Gastrocnemius medialis (tissue), 4 donors: ENCODE results near the gene RAMP2. TPM values are rescaled to one million over a fixed set of nuclear protein-coding genes. Genes with fewer than 3 reads are reported as not detected.
A peak's percentile ranks its signal among the peaks of the same experiment; 100 is the strongest.

Source experiments
- ATAC-seq, 2 donors: fragments of 150-250 bp; one replicate each; pipeline ENCODE4 v1.9.1; 2016
- DNase-seq, 2 donors: peaks; one replicate each; pipeline ENCODE4 v3.0.0-alpha.2; 2019
- H3K27ac ChIP-seq, 4 donors: fragments of 200-600 bp; sonication (generic); 1 replicate in 1 of 4; 2 replicates in 3 of 4; pipeline ENCODE4 v1.5.1; 2016 to 2018; ENCODE audit warnings: mild to moderate bottlenecking in 2 of 4, moderate library complexity in 1 of 4
- H3K27me3 ChIP-seq, 3 donors: fragments of 200-600 bp; sonication (generic) in 2 of 3; 1 replicate in 1 of 3; 2 replicates in 2 of 3; pipeline versions ENCODE4 v1.5.1 to v1.6.0; 2016 to 2019; ENCODE audit warnings: mild to moderate bottlenecking in 1 of 3, moderate library complexity in 1 of 3
- H3K36me3 ChIP-seq, 2 donors: fragments of 200-600 bp; sonication (generic) in 1 of 2; one replicate each; pipeline ENCODE4 v1.5.1; 2017 to 2018
- H3K4me1 ChIP-seq, 2 donors: fragments of 200-600 bp; sonication (generic) in 1 of 2; one replicate each; pipeline ENCODE4 v1.5.1; 2016 to 2017; ENCODE audit warnings: mild to moderate bottlenecking in 2 of 2
- H3K4me3 ChIP-seq, 4 donors: fragments of 200-600 bp; sonication (generic) in 3 of 4; 1 replicate in 1 of 4; 2 replicates in 3 of 4; pipeline ENCODE4 v1.5.1; 2016 to 2019; ENCODE audit warnings: mild to moderate bottlenecking in 2 of 4
- H3K9me3 ChIP-seq, 3 donors: fragments of 200-600 bp; sonication (generic) in 2 of 3; 1 replicate in 1 of 3; 2 replicates in 2 of 3; pipeline ENCODE4 v1.5.1; 2016 to 2019
- POLR2A ChIP-seq, 2 donors: fragments of 450-650 bp; IDR thresholded peaks; one replicate each; pipeline ENCODE4 v1.6.1; 2017; ENCODE audit warnings: antibody characterized with exemption in 2 of 2, mild to moderate bottlenecking in 2 of 2, moderate library complexity in 2 of 2
- in situ Hi-C, 4 donors: fragments of 200-750 bp; cut with MboI; loops; one replicate each; pipeline versions ENCODE4 v1.15.0 to v1.8.0; 2017; ENCODE audit warnings: low sequenced_read_pairs in 4 of 4
- intact Hi-C: fragments of 100-400 bp; cut with DNase I; formaldehyde crosslinking; loops from one replicate; pipeline ENCODE4 v1.15.1; 2023; ENCODE audit warnings: low total_unique reads
- total RNA-seq, 4 donors: library from RNA; depleted of rRNA; stranded (reverse); fragments of >200 nt; gene quantifications; one replicate each; pipeline versions ENCODE4 v1.1.0 to v1.2.3, GENCODE V29; 2016
- TF ChIP-seq, protein P1 (sequence below), 5 experiments: fragments of 450-650 bp in 3 of 5; fragments of 200-600 bp in 2 of 5; sonication (generic) in 2 of 5; IDR thresholded peaks in 4 of 5; conservative IDR thresholded peaks in 1 of 5; 1 replicate in 4 of 5; 2 replicates in 1 of 5; pipeline ENCODE4 v1.5.1; 2016 to 2019; ENCODE audit warnings: antibody characterized with exemption in 5 of 5, mild to moderate bottlenecking in 3 of 5, moderate library complexity in 3 of 5

RAMP2 gene
- total RNA-seq, 4 donors from 2014 or later, result 17.5 to 31.2 (median 20.7) TPM

DNA sequence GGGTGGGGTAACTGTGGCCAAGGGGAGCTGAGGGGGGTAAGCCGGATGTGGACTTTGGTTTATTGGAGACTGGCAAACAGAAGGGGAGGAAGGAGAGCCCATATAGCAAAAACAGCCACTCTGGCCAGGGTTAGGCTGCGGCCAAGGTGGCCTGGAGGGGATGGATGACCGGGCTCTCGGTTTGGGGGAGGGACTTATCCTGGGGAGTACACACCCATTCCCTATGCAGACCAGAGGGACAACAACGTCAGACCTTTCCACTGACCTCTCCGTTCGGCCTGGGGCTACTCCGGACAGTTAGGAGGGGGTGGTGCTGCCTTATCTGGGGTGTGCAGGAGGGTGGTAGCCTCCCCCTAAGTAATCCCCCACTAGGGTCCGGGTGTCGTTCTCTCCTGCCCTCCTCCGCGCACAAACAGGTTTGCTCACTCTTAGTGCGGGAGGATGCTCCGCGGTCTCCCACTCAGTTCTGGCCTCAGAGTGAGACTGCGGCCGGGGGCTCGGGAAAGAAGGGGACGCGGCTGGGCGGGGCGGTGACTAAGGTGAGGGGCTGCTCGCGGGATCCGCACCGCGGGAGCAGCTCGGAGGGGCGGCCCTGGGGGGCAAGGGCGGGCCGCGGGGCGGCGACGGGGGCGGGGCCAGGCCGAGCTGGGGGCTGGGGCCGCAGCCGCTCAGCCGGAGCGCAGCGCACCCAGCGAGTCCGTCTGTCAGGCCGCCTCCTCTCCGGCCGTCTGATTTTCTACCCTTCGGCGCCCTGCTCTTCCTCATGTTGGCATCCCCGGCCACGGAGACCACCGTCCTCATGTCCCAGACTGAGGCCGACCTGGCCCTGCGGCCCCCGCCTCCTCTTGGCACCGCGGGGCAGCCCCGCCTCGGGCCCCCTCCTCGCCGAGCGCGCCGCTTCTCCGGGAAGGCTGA, 19.2 kb downstream of the RAMP2 start, which contains the start of gene WNK4:
WNK4 (plus strand) TSS at position 675 of the 915 bp plus-strand sequence; CDS start at position 764, 89 bp downstream.
- ATAC-seq (no peak), DNase-seq (no peak)
- Histone ChIP-seq H3K27me3 (peaks cover 43 to 48% (median 46%) of the 10 kb centered on the region in 3 donors), H3K9me3 (no peaks in the 10 kb centered on the region), H3K4me3 (peak within 1 kb of the TSS in 3 of 4 donors; percentile 17 to 33 (median 26)), H3K36me3 (peaks cover 2 to 44% of the 10 kb centered on the region in 2 donors), H3K27ac (no peak within 1 kb of the TSS), H3K4me1 (peaks cover 0 to 5% of the 10 kb centered on the region in 2 donors)
- intact Hi-C loops (no loop called here), in situ Hi-C loops (no loop called here)
- TF ChIP-seq, protein P1, sequence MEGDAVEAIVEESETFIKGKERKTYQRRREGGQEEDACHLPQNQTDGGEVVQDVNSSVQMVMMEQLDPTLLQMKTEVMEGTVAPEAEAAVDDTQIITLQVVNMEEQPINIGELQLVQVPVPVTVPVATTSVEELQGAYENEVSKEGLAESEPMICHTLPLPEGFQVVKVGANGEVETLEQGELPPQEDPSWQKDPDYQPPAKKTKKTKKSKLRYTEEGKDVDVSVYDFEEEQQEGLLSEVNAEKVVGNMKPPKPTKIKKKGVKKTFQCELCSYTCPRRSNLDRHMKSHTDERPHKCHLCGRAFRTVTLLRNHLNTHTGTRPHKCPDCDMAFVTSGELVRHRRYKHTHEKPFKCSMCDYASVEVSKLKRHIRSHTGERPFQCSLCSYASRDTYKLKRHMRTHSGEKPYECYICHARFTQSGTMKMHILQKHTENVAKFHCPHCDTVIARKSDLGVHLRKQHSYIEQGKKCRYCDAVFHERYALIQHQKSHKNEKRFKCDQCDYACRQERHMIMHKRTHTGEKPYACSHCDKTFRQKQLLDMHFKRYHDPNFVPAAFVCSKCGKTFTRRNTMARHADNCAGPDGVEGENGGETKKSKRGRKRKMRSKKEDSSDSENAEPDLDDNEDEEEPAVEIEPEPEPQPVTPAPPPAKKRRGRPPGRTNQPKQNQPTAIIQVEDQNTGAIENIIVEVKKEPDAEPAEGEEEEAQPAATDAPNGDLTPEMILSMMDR (IDR thresholded peaks at IDR 0.05 in 4 of 5, conservative IDR thresholded peaks at IDR 0.05 in 1 of 5), result no peak
- no peak for TF ChIP-seq POLR2A (IDR thresholded peaks at IDR 0.05)

DNA sequence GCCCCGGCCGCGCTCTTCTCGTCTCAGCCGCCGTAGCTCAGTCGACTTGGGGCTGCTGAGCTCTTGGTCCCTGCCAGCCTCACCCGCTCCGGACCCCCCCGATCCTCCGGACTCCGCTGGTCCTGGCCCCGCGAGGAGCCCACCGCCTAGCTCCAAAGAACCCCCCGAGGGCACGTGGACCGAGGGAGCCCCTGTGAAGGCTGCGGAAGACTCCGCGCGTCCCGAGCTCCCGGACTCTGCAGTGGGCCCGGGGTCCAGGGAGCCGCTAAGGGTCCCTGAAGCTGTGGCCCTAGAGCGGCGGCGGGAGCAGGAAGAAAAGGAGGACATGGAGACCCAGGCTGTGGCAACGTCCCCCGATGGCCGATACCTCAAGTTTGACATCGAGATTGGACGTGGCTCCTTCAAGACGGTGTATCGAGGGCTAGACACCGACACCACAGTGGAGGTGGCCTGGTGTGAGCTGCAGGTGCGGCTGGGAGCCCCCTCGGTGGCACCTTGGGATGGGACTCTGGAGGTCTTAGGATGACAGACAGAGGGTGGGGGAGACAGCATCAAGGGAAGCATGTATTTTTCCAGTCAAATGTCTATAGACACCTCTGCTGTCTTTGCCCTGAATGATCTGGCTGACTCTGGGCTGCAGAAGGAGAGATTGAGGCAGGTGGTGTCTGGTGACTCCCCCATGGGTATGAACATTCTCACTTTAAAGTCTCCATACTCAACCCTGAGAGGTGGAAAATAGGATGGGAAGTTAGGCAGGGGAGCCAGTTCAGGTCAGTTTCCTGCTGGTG, 20.0 kb downstream of the RAMP2 start:
- H3K4me3 ChIP-seq, result peak overlapping the region in 3 of 4 donors; percentile 17 to 33 (median 26)
- no peak for TF ChIP-seq POLR2A (IDR thresholded peaks at IDR 0.05)
- TF ChIP-seq, protein P1 (IDR thresholded peaks at IDR 0.05 in 4 of 5, conservative IDR thresholded peaks at IDR 0.05 in 1 of 5), result no peak
- DNase-seq (no peak), ATAC-seq (no peak)
- peaks cover 51 to 56% (median 55%) of the 10 kb centered on the region in 3 donors for H3K27me3 ChIP-seq
- no peaks in the 10 kb centered on the region for H3K9me3 ChIP-seq
- H3K4me1 ChIP-seq, result peaks cover 0 to 5% of the 10 kb centered on the region in 2 donors
- H3K36me3 ChIP-seq, result peaks cover 2 to 35% of the 10 kb centered on the region in 2 donors
- in situ Hi-C loops, result no loop called here
- H3K27ac ChIP-seq, result no peak overlapping the region
- intact Hi-C loops, result no loop called here

DNA sequence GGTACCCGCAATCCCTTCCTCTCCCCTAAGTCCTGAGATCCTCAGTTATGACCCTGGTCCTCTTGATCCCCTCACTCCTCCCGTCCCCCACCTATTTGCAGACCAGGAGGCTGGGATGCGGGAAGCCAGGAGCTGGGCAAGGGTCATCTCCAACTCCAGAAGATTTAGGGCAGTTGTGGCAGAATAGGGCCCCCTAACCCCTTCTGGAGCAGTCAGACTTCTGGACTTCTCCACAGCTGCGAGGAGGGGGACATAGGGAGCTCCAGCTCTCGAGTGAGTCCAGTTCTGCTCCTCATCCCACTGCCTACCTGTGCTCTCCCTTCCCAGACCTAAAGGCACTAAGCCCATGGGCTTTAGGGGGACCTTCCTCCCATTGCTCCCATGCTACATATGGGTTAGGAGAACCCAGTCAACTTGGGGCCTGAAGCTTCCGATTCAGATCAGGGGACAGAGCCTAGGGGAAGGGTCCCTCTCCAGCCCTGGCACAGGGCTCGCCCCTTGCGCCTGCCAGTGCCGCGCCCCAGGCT, 20.7 kb downstream of the RAMP2 start:
- H3K4me3 ChIP-seq, result no peak overlapping the region
- H3K4me1 ChIP-seq, result peaks cover 0 to 5% of the 10 kb centered on the region in 2 donors
- H3K36me3 ChIP-seq, result peaks cover under 1 to 29% of the 10 kb centered on the region in 2 donors
- H3K9me3 ChIP-seq, result no peaks in the 10 kb centered on the region
- no peak overlapping the region for H3K27ac ChIP-seq
- H3K27me3 ChIP-seq, result peaks cover 58 to 63% (median 61%) of the 10 kb centered on the region in 3 donors
- intact Hi-C loops, result no loop called here
- TF ChIP-seq, protein P1 (IDR thresholded peaks at IDR 0.05 in 4 of 5, conservative IDR thresholded peaks at IDR 0.05 in 1 of 5), result no peak
- no peak for TF ChIP-seq POLR2A (IDR thresholded peaks at IDR 0.05)
- in situ Hi-C loops, result no loop called here
- no peak for DNase-seq
- ATAC-seq, result no peak

DNA sequence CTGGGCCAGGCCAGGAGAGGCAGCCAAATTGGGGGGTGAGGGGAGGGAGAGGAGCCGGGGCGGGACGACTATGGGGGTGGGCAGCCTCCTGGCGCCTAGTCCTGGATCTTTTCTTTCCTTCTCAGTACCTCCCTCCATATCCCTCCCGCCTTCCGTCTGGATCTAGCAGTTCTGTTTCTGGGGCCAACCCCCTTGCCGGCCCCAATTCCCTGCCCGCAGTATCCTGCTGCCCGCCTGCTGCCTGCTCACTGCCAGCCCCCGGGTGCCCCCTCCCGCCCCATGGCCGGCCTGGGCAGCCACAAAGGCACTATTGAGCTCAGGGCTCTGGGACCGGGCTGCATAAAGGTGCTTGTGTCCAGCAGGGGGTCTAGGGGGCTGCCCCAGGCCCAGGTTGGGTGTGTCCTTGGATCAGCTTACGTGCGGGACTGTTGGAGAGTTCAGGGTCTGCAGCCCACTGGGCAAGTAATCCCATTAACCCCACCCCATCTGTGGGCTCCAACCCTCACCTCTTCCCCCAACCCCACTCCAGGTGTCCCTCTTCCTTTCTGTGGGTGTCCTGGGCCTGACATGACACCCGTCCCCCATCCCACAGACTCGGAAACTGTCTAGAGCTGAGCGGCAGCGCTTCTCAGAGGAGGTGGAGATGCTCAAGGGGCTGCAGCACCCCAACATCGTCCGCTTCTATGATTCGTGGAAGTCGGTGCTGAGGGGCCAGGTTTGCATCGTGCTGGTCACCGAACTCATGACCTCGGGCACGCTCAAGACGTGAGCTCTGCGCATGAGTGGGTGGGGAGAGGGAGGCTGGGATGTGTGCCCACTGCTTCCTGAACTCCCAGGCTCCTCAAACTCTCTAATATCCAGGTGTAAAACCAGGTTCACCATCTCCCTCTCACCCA, 21.4 kb downstream of the RAMP2 start:
- Histone ChIP-seq H3K9me3 (no peaks in the 10 kb centered on the region), H3K36me3 (peaks cover 0 to 22% of the 10 kb centered on the region in 2 donors), H3K4me3 (no peak overlapping the region), H3K27me3 (peaks cover 63 to 69% (median 65%) of the 10 kb centered on the region in 3 donors), H3K27ac (no peak overlapping the region), H3K4me1 (peaks cover 0 to 5% of the 10 kb centered on the region in 2 donors)
- DNase-seq (no peak), ATAC-seq (no peak)
- TF ChIP-seq, protein P1 (IDR thresholded peaks at IDR 0.05 in 4 of 5, conservative IDR thresholded peaks at IDR 0.05 in 1 of 5), result no peak
- no peak for TF ChIP-seq POLR2A (IDR thresholded peaks at IDR 0.05)
- intact Hi-C loops, result no loop called here
- in situ Hi-C loops, result no loop called here
